Measurements from ENCODE around the gene KSR2.

The KSR2 gene

DNA sequence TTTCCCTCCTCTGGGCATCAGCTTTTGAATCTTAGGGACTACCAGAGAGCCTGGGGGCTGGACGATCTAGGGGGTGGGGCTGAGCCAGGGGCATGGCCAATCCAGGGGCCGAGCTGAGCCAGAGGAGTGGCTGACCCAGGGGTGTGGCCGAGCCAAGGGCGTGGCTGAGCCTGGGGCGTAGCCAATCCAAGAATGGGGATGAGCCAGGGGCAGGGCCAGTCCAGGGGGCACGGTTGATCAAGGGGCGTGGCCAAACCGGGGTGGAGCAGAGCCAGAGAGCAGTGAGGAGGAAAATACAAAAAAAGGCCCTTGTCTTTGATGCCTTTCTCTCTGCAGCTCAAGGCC, 388.1 kb downstream of the KSR2 start:
- no peak for DNase-seq (ENCODE audit: low spot score)

DNA sequence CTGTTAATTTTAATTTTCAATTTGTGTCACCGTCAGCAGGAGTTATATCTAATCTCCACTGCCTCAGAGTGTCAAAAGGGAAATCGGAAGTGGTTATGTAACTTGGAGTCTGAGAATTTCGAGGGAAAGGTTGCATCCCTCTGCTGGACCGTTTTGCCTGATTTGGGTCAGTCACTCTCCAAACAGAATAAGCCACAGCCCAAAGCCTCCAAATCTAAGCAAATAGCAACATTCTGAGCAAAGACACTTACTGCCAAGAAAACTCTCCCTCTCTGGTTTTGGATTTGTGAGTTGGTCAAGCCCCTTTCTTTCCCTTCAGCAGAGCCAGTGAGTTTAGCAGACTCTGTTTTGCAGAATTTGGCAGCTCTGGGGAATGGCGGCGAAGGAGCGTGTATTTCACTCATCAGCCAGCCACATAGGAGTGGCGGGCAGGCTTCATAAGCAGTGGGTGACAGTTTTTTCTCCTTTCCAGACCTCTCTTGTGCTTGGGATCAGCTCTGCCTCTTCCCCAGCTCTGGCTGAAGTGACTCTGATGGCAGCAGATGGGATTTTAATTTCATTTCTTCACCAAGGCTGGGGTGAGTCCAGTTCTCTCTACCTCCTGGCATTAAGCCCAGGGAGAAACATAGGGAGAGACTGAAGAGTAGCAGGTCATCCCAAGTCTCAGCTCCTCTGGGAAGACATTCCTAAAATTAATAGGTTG, 388.6 kb downstream of the KSR2 start:
- DNase-seq (ENCODE audit: low spot score), result no peak

DNA sequence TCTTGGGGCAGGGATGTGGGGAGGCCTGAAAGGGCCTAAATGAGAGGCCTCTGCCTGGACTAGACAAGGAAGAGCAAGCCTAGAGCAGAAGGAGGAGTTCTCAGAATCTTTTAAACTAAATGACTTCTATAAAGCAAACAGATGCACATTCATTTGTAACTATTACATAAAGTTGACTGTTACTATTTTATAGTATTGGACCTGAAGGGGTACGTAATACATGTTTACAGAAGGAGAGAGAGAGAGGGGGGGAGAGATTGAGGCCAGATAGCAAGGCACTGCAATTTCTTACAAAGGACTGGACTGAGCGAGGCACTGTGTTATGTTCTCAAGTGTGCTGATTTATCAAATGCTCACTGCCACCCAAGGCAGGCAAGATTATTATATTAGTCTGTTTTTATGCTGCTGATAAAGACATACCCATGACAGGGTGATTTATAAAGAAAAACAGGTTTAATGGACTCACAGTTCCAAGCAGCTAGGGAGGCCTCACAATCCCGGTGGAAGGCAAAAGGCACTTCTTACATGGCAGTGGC, 391.6 kb downstream of the KSR2 start:
- DNase-seq (ENCODE audit: low spot score), result no peak

DNA sequence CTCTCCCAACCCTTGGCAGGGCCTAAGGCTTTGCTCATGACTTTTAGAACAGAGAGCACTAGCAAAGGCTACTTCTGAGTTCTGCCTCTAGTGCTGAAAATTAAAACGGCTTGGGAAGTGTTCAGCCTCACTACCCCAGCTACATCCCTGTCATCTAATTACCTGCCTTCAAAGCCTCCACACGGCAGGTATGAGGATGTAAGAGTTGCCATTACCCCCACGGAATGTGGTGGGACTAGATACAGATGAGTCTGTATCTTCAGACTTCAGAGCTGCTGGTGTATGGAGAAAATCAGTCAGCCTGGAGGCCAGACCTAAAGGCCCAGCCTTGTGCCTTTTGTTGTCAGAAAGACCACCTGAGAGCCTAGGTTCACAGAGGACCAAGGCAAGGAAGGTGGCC, 392.7 kb downstream of the KSR2 start:
- no peak for DNase-seq (ENCODE audit: low spot score)

DNA sequence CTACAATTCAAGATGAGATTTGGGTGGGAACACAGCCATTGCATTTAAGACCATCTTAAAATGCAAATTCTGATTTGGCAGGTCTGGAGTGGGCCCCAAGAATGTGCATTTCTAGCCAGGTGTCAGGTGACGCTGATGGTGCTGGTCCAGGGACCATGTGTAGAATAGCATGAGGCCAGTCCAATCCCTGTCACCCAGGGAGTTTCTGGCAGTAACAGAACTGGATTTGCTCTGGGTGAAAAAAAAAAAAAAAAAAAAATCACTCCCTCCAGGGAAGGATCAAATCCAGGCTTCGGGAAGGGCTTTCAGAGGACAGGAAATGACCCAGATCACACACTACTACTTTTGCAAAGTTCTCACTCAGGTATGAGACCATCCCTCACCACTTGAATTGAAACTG, 394.1 kb downstream of the KSR2 start:
- DNase-seq (ENCODE audit: low spot score), result no peak

DNA sequence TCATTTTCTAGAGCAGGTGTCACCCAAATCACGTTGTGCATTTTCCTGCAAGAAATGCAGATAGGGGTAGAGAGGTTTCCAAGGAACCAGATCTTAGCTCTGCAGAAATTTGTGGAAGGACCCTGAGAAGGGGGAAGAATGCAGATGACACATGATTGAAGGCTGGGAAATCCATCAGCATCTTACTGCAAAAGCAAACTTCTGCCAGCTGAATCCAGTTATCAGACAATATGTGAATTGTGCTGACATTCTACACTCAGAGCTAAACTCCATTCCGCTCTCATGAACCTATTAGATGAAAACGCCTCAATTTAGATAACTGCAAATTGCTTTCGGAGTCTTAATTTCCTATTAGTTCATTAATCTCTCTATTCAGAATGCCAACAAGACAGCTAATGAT, 396.0 kb downstream of the KSR2 start:
- DNase-seq (ENCODE audit: low spot score), result no peak

DNA sequence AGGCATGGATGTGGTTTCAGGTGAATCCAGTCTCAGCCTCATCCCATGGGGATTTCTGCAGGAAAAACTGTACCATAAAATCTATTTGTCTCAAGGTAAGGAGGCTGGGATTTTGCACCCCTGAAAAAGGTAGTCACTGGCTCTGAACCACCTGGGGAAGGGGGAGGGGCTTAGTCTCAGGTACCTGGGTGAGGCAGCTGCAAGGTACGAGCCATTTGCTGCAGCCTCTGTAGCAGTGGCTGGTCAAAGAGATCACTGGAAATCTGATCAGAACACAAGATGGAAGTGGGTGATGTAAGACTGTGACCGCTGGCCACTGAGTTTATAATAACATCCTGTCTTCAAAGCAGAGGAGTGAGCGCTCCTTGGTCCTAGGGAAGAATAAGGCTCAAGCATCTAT, 397.5 kb downstream of the KSR2 start:
- DNase-seq (ENCODE audit: low spot score), result no peak

DNA sequence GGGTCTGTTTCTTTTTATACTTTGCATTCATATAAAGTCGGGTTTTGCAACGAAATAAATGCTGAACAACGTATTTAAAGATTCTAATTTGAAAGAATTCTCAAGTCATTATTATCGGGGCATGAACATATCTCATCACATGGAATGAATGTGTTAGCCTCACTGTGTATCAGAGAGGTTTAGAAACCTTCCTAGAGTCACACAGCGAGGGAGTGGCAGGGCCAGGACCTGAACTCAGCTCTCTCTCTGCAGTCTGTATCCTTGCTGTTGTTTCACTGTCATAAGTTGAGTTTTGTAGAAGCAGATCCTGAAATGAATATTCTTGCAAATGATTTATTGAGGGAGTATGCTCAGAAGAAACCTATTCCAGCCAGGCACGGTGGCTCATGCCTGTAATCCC, 398.2 kb downstream of the KSR2 start:
- no peak for DNase-seq (ENCODE audit: low spot score)

DNA sequence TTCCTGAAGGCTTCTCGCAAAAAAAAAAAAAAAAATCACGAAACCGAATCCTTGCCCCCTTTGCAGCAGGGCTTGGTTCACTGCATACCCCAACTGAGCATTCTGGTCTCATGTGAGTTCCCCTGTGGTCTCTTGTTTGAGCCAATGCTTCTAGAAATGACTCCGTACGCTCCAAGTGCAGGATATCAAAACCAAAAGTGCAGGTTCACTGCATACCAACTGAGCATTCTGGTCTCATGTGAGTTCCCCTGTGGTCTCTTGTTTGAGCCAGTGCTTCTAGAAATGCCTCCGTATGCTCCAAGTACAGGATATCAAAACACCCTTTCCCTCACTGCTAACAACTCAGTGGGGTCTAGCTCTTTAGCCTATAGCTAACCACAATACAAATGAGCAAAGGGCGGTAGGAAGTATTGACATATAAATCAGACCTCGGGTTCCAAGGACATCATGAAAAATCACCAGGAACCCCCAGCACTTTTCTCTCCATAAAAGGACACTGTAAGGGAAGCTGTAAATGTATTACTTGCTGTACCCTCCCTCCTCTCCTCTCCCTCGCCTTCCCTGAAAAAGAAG, 401.1 kb downstream of the KSR2 start:
- DNase-seq (ENCODE audit: low spot score), result no peak

DNA sequence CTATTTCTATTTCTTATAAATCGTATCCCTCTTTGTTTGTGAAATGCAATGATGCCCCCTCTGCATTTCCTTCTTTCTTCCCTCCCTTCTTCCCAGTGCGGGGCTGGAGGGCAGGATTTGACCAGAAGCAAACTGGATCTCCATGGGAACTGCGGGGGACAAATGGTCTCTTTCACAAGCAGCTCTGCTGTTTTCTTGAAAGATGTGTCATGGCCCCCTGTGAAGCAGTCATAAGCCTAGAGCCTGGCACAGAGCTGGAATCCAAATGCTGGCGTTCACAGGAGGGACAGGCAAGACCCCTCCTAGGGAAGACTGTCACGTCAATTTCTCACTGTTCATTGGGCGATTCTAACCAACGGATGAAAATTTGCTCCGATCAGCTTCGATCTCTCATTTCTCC, 403.9 kb downstream of the KSR2 start:
- DNase-seq (ENCODE audit: low spot score), result no peak

DNA sequence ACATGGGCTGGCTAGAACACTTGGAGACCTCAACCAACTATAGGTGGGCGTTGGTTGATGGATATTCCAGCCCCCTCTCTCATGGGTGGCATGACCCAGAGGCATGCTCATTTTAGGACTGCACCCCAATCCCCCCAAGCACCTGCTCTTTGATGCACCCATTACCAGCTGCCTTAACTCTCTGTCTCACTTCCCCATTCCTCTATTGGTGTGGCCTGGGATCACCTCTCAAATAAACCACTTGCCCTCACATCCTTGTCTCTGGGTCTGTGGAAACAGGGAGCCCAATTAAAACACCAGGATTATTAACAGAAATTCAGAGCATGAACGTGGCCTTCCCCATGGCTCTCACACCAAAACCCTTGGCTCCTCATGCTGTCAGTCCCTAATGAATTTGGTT, 405.1 kb downstream of the KSR2 start:
- no peak for DNase-seq (ENCODE audit: low spot score)

DNA sequence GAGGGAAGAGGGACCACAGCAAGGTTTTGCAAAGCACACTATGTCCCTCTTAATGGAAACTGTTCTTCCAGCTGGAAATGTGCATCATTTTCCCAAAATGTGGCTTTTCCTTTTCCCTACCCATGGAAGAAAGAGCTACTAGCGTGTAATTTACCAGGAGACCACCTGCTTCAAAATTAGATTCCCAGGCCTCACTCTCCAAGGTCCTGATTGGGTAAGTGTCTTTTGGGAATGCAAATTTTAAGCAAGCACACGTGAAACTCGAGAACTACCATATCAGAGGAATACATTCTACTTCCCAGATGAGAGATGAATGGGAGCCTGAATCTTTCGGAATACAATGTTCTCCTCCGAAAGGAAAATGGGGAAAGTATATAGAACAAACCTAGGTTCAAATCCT, 405.8 kb downstream of the KSR2 start:
- no peak for DNase-seq (ENCODE audit: low spot score)

DNA sequence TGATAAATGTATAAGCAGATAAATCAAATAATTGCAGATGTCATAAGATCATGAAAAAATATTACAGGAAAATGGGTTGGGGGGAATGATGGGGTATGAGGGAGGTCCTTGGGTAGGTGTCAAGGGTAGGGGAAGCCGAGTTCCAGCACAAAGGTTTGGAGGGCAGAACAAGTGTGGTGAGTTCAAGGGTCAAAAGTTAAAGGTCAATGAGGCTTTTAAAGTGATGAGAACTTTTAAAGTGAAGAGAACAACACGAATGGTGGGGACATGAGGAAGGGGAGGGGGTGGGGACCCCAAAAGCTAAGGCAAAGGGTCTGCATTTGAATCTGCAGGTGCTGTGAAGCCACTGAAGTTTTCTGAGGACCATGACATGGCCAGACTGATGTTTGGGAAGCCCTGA, 406.8 kb downstream of the KSR2 start:
- DNase-seq (ENCODE audit: low spot score), result no peak

DNA sequence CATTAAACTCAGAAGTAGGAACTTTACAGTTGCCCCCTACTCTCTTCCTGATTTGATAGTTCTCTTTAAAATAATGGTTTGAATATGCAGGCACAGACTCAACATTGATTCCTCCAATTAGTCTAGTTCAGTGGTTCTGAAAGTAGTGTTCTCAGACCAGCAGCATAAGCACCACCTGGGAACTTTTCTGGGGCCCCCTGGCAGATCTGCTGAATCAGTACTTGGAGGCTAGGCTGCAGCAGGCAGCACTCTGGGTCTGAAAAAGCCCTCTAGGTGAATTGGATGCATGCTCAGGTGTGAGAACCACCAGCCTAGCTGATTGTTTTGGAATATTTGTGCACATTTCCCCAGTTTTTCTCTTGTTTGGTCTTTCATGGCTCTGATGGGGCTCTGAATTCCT, 408.8 kb downstream of the KSR2 start:
- DNase-seq (ENCODE audit: low spot score), result no peak

DNA sequence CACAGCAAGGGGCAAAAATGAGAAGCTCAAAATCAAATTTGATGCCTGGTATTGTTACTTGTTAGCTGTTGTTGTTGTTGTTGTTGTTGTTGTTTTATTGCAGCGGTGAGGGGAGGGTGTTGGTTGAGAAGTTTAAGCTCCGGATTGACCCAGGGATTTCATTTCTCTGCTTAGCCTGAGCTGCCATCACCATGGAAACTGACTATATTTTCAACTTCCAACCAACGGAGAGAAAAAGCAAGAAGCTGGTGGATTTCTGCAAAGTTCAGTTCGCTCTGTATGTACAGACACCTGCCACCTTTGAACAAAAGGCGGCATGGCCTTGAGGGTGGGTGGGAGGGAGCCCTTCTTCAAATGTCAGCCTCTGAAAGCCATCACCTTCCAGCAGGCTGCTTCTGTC, 412.9 kb downstream of the KSR2 start:
- no peak for DNase-seq (ENCODE audit: low spot score)

DNA sequence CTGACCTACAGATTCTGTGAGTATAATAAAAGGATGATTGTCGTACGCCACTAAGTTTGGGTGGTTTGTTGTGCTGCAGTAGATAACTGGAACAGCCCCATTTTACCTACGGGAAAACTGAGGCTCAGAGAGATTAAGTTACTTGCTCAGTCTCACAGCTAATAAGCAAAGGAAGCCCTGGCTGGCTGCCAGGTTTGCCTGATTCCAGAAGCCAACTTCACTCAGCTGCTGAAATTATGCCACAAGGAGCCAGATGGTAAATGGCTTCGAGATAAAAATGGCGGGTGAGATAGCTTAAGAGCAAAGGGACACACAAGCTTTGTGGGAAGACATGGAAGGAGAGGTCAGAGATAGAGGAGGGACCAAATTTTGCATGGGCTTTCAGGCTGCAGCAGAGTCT, 415.8 kb downstream of the KSR2 start:
- no peak for DNase-seq (ENCODE audit: low spot score)

DNA sequence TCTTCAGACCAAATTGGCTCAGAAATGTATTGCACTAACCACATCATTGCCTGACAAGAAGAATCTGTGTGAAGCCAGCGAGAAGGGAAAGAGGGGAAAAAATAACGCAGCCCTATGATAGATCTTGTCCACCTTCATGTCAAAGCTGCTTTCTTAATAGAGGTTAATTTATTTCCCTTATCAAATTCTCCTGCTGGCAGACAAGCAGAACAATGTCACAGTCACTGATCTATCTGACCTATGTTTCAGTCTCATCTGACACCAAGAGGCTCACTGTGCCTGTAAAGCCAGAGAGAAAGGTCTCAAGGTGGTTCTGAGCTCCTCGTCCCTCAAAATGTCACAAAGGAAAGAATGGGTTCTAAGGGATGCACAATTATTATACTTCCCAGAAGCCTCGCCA, 417.1 kb downstream of the KSR2 start:
- no peak for DNase-seq (ENCODE audit: low spot score)

DNA sequence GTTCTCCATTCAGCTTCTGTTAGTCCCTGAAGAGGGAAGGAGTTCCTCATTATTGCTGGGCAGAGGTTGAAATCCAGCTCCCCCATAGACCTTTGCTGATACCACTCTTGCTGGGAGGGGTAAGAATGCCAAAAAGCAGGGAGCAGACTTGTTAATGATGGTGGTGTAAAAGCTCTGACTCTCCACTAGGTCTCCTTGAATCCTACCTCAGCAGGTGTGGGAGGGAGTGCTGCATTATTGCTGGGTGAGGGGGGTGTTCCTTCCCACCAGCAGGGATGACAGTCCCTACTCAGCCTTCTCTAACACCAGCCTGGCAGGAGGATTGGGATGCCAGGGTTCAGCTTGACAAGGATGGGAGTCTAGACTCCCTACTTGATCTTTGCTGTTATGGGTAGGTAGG, 421.6 kb downstream of the KSR2 start:
- no peak for DNase-seq (ENCODE audit: low spot score)

DNA sequence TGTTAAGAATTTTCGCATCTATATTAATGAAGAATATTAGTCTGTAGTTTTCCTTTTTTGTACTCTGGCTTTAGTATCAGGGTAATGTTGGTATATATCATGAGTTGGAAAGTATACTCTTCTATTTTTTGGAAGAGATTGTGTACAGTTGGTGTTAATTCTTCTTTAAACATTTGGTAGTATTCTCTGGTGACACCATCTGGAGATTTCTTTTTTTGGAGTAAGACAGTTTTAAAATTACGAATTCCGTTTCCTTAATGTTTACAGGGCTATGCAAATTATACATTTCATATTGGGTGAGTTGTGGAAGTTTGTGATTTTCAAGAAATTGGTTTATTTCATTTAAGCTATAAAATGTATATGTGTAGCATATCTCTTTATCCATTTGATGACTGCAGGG, 423.6 kb downstream of the KSR2 start:
- DNase-seq (ENCODE audit: low spot score), result no peak

DNA sequence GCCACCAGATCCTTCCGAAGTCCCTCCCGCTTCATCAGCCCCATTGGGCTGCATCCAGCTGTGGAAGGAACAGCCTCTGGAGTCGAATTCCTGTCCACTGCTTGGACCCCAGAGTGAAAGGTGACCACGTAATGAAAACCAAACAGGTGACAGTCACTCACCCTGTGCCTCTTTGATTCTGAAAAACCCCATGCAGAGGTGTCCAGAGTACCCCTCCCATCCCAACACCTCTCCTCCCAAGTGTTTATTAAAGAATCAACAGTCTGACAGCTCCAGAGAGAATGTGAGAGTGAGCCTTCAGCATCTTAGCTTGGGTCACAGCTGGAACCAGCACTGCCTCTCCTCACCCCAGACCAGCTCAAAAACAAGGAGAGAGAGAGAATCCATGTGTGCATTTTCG, 428.8 kb downstream of the KSR2 start:
- no peak for DNase-seq (ENCODE audit: low spot score)

DNA sequence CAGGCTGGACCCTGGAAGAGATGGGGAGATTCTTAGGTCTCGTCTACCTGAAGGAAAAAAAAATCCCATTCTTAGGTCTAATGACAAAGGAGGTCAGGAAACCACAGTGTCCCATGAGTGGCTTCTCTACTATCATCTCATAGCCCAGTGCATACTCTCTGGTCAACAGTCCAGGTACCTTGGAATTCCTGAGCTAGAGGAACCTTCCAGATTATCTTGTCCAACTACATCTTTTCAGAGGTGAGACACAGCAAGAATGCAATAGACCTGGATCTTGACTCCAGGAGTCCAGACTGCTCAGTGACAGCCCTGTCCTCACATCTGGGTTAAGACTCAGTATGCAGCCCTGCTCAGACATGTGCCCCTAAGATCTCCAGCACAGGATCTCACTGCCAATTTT, 429.9 kb downstream of the KSR2 start:
- no peak for DNase-seq (ENCODE audit: low spot score)

DNA sequence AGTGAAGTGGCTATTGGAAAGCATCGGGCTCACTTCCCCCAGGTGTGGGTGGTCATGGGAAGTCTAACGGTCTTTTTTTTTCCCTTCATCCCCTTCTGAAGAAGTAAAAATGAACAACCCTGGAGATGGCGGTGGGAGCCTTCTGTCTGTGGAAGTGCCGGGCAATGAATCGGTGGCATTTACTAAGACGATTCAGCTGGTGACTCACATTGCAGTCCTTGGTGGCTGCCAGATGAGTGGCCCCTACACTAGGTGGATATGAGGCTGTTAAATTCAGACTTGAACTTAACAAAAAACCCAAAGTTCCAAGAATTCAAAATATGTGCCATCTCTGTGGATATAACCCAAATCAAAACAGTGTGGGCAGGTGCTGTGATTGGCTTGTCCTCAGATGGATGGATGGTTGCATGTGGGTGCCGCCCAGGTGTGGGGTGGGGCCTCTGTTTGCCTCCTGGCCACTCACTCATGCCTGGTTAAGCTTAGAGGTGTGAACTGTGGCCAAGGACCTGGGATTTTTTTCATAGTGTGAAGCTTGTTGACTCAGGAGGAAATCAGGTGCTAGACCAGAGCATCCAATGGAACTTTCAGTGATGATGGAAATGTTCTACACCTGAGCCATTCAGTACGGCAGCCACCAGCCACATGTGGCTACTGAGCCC, 430.6 kb downstream of the KSR2 start:
- DNase-seq (ENCODE audit: low spot score), result no peak

DNA sequence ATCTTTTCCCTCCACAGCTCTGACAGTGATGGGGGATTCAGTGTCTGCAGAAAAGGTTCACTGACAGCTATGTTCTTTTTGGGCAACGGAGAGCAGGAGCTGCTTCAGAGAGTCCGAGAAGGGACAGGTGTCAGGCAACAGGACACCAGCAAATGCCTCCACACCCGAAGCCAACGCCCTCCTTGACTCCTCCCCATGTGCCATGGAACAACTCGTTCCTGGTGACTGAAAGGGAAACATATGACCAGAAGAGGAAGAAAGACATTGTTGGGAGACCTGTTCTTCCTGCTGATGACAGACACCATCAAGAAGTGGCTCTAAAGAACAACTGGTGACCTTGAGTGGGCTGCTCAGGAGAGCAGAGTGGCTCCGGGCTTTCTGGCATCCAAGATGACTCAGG, 435.1 kb downstream of the KSR2 start:
- DNase-seq (ENCODE audit: low spot score), result no peak

DNA sequence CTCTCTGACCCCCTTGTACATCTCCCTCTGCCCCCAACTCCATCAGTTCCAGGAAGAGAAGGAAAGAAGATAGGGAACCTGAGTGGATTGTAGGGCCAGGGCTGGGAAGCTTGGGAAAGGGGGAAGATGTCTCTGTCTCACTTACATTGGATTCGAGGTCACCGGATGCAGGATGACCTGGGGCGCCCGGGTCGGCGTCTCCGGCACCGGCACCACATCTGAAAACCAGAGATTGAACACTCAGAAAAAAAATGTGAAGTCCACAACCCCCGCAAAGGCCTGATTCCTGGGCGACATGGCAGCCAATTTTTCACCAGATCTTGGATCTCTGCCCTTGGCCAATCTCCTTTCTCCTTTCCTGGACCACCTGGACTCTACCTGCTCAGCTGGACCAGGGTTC, 438.0 kb downstream of the KSR2 start:
- DNase-seq (ENCODE audit: low spot score), result no peak

Data from hepatic stellate cell (primary cell).